ENCODE results near the gene C3orf85. TPM values are rescaled to one million over a fixed set of nuclear protein-coding genes. Genes with fewer than 3 reads are reported as not detected.
"Not testable (repeated sequence)": the region's sequence is repeated elsewhere in the genome, so short reads cannot be mapped to it uniquely, and the experiment has no call there.

Gene C3orf85, protein sequence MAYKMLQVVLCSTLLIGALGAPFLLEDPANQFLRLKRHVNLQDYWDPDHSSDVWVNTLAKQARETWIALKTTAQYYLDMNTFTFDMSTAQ
- not detected for polyA plus RNA-seq (2013, experiment 1 of 2; ENCODE audit: insufficient read length)
- polyA plus RNA-seq (2013, experiment 2 of 2; ENCODE audit: insufficient read length) = not detected

DNA sequence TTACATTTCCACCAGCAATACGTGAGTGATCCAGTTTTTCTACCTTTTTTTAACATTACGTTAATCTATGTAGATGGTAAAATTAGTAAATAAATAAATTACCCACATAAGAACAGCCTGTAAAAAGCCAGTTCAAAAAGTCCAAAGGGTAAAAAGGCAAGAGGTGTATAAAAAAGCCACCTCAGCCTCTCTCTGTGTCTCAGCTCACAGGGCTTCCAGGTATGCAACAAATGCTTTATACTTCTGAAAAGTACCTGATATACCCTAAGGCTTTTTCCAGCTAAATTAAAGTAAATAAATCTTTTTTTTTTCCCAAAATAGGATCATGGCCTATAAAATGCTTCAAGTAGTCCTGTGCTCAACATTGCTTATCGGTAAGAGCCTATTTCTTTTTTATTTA lies at the start of gene C3orf85:
TSS of gene C3orf85 (plus strand) at position 197 of the 400 bp plus-strand sequence. CDS start at position 326, 129 bp downstream.
- no peak for DNase-seq

DNA sequence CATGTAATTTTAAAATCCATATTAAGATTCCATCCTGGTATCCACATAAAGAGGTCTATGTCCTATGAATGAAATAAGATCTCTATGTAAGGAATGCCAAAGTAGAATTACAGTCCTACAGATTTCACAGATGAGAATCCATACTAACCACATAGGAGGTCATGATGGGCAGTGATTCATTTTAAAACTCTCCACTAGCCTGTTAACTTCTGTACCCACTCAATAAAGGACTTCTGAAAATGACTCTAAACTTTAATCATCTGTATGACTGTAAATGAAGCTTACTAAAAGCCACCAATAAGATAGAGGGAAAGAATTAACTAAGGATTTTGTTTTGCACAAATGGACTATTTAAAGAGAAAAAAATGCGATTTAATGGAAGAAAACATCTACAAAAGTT lies 47.3 kb upstream of the C3orf85 start:
- peak; percentile 4 for DNase-seq

DNA sequence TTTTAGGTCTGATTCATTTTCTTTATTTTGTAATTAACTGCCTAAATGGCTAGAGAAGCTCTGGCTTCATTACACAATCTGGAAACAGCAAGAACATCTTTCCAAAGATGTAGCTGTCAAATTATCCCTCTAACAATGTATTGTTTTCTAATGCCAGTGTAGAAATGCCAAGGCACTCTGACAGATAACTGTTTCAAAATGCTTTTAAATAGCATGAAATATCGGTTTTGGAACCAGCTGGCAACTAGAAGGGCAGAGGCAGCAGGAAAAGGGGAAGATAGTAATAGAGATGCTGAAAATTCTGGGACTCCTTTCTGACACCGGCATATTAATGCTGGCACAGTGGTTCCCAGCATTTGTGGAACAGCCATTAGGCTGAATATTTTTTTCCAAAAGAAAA lies 44.7 kb upstream of the C3orf85 start:
- DNase-seq = no peak

DNA sequence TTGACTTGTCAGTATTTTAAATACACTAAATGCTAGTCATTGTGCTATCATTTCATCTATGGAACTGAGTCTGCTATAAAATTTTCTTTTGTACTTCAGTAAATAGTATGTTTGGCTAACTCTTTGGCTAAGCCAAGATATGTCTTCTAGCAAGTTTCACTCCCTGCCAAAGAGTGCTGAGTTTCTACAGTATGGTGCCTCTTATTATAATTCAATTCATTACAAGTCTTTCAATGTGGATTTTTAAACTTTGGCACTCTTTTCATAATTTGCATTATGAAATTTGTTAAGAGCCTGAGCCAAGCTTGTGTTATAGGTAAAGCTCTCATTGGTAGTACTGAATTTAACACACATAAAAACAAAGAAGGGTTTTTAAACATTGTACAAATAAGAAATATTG lies 43.0 kb upstream of the C3orf85 start:
- no peak for DNase-seq

DNA sequence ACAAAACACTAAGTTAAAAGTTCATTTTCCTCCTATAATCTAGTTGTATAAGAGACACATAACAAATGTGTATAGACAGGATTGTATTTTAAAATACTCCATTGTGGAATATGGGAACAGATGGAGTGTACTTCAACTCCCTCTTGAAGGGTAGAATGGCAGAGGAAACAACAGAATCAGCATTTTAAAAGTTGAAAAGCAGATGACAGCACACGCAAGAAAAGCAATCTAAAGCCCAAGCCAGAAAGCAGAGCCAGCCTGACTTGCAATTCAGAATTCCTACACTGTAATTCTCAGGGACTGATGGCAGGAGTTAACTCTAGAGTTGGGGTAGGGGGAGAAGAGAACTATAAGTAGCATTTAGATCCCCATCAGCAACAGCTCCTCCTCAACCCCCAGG lies 41.4 kb upstream of the C3orf85 start:
- DNase-seq = no peak

DNA sequence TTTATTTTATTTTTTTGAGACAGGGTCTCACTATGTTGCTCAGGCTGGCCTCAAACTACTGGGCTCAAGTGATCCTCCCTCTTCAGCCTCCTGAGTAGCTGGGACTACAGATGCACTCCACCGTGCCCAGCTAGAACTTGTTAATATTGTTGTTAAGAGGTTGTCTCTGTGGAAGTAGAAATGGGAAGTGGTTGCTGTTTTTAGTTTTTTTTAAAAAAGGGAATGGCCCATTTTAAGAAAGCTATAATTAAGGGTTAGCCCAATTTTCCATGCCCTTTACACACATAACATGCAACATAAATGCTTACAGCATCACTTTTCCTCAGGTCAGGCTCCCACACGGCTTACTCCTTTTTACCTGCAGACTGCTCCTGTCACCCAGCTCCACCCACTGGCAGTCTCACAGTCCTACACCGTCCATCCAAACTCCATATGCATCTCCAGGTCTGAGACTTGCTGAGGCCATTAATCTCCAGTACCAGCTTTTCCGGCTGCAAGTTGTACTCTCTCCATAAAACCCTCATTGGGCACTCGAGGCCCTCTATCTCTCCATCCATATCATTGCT lies 38.4 kb upstream of the C3orf85 start:
- DNase-seq = no peak

DNA sequence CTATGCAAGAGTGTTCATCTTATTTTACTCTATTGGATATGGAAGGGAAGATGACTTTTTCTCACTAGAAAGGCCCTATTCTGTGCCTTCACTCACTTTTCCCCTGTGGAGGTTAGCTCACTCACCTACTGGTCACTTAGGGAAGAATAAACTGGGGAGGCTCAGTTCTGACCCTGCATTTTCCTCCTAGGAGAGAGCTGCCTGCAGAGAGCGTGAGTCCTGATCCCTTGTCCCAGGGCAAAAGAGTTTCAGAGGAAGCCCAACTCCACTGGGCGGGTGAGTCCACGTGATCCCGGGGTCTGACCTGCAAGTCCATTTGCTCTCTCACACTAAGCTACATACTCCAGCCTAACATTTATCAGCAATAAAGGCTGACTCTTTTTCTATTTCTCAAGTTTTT lies 26.9 kb upstream of the C3orf85 start:
- DNase-seq = no peak

DNA sequence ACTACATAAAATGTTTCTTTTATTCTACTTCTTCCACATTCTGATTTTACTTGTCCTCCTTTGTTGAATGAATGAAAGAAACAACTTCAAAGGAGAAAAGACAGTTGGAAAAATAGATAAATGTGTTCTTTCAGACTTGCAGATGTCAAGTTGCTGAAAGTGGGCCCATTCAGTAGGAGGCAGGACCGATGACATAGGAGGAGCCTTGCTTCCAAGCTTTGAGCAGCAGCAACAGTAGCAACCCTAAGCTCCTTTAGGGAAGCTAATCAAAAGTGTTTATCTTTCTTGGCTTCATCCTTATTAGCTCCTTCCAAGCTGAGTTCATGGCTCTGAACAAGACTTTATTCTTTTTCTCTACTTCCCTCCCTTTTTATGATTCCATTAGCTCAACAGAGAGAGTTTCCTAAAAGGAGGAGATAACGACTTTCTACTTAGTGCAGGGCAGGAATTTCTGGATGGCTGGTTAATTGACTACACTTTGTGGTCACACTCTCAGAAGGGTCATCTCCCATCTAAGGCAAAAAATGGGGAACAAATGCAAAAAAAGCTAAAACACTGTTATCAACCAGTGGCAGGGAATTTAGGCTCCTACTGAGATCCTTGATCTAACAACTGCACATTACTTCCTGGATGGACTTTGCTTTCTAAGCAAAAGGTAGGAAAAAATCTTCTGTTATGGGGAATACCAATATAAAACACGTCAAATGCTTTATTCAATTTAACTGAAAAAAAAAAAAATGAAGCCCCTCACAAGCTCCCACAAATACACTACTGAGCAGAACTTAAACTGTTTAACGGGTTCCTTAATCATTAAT lies 23.4 kb upstream of the C3orf85 start:
- no peak for DNase-seq

DNA sequence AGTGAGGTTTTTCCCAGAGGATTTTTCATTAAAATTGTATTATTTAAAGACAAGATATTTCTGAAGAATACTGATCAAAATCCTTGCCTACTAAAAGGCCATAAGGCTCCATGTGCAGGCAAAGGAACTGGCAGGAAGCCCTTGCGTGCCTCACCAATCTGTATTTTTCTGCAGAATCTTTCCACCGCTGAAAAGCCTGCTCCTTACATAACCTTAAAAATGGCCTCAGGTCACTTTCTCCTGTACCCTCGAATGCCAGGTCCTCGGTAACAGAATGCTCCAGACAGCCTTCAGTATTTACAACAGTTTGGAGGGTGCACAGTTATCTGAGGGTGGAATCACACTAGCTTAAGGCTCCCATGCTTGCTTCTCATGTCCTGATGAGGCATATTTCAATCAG lies 21.8 kb upstream of the C3orf85 start:
- DNase-seq = no peak

DNA sequence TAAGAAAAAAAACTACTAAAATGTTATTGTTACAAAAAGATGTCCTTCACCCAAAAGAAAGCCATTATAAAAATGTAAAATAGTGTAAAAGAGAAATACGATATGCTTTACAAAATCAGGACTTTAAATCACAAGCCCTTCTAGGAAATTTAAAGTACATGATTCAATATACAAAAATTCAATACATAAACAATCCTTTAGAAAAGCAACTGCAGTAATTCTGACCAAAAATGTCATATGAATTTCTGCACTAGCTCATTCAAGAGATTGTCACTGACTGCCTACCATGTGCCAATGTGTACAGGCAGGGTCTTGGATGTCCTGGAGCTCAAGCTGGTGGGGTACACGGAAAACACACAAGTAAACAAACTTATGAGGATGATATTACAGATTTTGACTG lies 21.1 kb upstream of the C3orf85 start:
- no peak for DNase-seq

DNA sequence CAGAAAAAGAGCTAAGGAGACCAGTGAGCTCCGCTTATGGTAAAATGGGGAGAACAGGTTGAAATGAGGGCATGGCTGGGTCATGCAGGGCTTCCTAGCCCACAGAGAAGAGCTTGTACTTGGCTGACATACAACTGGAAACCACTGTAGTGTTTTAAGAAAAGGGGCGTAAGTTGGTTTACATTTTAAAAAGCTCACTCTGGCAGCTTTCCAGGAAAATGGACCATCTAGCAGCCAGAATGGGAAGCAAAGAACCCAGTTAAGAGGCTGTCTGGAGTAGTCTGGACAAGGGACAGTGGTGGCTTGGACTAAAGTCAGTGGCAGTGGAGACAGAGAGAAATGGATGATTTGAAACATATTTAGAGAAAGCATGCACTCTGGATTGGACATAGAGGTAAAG lies 20.5 kb upstream of the C3orf85 start:
- no peak for DNase-seq

DNA sequence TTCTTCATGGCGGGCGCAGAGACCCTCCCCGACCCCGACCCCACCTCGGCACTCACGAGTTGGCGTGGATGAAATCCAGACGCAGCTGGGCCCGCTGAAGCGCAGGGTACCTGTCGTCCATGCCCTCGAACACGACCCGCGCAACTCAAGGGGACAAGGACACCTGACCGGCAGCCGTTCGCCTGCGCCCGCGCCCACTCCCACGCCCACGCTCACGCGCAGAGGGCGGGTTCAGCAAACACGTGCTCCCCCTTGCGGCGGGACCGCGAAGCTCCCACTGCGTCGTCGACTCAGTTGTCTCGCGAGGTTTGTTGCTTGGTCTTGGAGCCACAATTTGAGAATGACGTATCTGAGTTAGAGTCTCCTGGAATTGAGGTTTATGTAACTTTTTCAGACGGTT lies 18.6 kb upstream of the C3orf85 start, which contains the start of gene MORC1:
TSS of gene MORC1 (minus strand) at position 196 of the 400 bp plus-strand sequence. CDS start at position 121, 75 bp downstream.
- DNase-seq = no peak

DNA sequence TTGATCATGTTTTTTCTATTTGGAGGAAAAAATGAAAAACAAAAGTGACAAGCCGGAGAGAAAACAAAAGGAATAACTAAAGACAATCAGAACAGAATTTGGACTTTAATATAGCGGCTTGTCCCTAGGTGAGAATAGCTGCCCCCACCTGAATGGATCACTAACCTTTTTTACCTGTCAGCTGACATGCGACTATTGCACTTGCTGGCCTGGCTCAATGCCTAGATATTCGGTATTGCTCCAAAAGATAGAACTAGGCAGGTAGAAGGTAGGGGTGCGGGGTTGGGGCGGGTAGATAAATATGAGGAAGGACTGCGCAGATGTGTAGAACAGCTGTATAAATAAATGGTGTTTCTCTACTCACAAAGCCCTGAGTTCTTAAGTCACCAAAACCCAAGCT lies 17.9 kb upstream of the C3orf85 start:
- no peak for DNase-seq

DNA sequence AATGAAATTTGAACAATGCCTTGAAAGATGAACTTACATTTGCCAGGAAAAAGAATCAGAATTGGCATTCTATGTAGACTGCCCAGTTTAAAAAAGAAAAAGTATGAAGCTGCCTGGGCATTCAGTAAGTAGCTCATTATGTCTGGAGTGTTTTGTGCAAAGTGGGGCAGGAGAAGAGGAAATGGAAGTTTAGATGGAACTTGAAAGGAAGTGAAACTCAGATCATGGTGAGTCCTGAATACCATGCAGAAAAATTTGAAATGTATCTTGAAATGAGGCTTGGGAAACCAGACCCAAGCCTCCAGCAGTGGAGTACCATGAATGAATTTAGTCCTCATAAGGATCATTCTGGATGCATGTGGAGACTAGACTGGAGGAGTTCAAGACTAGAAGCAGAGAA lies 13.8 kb upstream of the C3orf85 start:
- no peak for DNase-seq

DNA sequence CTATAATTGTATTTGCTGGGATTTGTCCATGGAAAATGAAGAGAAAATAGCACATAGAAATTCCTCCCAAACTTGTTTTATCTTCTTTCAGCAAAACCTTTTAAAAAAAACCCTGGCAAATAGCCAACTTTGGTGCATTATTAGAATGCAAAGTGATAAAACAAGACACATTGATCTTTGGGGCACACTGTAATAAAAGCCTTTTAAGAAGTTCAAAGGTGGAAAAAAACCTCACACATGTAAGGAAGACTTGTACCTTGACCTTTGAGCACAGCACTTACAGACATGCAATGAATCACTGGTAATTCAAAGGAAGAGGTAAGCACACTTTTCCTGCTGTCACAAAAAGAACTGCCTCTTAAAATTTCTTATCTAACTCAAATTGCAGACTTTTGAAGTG lies 10.6 kb upstream of the C3orf85 start:
- no peak for DNase-seq

DNA sequence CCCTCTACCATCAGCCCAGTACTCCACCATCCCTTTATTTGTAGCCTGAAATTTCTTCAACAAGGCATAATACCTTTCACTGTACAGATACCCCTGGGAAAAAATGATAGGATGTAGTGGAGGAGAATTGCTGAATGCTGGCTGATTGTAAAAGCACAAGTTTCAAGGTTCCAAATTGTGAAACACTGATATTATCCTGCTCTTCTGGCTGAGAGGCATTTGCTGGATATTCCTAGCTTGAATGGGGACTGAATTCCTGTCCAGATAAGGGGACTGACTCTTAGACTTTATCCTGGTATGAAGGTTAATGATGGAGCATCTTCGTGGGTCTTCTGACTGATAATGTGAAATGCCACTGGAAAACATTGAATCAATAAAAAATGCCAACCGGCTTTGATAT lies 9.0 kb upstream of the C3orf85 start:
- no peak for DNase-seq

DNA sequence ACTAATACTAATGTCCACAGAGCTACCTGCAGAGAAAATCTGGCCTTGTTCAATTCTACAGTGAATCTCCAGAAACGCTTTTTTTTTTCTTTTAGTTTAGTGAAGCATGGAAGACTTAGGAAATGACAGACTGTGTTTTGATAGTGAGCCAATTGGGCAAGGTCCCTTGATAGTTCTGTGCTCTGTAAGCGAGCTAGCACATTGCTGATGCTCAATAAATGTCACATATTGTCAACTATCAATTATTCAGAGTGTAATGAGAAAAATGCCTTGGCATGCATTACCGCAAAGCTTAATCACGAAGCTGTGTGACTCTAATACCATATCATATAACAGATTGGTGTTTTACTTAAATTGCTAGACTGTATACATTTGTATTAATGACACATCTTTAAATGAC lies 5.2 kb upstream of the C3orf85 start:
- no peak for DNase-seq

DNA sequence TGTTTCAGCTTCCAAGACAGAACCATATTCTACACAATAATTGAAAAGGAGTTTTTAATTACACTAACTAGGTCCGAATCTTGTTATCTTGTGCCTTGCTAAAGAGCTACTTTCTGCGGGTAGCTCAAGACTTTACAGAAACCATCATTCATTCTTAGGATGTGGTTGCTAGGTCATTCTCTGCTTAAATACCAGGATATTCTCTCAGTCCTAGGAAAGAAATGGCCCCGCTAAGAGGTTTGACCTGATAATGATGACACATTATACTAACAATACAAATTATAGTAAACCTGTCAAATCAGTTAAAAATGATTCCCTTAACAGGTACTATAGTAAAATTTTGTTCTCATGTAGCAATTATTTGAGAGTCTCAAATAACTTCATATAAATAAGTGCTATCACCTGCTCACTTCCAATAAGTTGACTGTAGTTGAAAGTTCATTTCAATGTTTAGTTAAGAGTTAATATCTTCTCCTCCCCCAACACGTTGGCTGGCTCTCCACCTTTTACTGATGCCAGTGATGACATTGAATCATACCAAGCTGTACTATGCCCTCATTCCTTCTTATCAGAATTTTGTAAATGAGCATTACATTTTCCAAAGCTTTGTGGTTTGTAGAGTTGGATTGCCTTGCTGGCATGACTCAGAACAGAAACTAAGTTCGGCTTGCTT lies 3.6 kb upstream of the C3orf85 start:
- DNase-seq = no peak

DNA sequence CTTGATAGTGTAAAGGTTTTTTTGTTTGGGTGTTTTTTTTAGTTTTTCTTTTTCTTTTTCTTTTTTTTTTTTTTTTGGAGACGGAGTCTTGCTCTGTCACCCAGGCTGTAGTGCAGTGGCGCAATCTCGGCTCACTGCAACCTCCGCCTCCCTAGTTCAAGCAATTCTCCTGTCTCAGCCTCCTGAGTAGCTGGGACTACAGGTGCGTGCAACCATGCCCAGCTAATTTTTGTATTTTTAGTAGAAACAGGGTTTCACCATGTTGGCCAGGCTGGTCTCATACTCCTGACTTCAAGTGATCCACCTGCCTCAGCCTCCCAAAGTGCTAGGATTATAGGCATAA lies 3.1 kb upstream of the C3orf85 start:
- DNase-seq = not testable (repeated sequence)

DNA sequence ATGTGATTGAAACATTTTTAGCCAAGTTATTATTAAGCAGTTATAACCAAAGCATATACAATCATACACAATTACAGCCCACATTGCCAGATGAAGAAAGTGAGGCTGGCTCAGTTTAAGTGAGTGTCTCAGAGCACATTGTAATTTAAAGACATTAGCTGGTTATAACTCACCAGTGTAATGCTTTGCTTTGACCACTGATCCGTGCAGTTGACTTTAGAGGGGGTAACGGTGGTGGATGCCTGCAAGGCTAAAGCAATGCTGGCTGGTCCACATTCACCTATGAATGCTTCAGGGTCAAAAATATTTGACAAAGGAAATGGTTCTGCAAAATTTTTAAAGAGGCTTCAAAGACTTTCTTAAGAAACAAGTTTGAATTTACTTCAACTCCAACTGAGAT lies 1.2 kb downstream of the C3orf85 start:
- no peak for DNase-seq

DNA sequence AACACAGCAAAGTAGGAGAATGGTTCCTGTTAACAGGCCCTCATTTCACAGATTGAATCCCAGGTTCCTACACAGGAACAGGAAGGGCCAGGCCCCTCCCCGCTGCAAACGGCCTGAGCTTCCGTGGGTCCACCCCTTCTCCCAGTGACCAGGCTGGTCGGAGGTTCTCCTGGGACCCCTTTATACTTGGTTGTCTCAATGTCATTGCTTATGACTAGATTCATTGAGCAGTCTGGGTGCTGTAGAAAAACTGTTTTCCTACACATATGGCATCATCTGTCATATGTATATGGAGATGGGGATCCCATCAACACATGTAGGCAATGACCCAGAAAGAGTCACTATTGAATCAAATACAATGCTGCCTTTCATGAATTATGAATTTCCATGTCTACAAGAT lies 3.8 kb downstream of the C3orf85 start:
- DNase-seq = no peak

DNA sequence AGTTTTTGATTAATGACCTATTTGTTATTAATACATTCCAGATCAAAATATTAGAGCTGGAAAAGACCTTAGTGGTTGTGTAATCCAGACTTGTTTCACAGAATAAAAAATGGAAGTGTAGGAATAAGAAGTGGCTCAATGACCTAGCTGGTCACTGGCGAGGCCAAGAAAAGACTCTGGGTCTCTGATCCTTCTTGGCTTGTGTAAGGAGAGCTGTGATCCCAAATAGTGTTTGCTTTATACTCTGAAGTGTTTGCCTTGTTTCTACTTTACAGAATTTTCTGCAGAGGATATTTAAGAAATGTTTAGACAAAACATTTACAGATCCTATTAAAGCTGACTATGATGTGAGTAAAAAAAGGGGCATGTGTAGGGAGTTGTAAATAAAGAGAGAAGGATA lies 7.1 kb downstream of the C3orf85 start:
- DNase-seq = no peak

DNA sequence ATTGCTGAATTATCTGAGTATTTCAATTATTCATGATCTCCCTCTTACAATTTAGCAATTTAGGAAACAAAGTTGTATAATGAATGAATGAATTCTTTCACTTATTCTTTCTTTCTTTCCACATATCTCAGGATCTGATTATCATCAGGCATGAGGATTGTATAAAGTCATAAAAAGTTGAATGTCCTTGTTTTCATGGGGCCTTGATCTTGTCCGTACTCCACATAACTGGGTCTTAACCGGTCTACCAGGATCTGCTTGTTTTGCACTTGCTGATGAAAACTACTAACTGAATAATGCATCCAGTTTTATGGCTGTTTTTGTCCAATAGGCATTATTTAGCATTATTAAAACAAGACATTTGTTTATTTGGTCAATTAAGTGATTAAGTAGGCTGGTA lies 12.6 kb downstream of the C3orf85 start:
- DNase-seq = no peak

DNA sequence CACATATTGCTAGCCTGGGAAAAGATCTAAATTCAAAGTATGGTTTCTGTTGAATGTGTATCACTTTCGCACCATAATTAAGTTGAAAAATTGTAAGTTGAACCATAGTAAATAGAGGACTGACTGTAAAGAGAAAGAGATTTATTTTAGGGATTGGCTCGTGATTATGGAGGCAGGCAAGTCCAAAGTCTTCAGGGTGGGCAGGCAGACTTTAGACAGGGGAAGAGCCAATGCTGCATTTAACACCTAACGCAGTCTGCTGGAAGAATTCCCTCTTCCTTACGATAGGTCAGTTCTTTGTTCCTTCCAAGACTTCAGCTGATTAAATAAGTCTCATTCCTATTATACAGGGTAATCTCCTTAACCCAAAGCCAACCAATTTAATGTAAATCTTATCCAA lies 15.8 kb downstream of the C3orf85 start:
- no peak for DNase-seq

All from fibroblast of skin of abdomen (primary cell).